Measurements from ENCODE around the gene GPC6.

GRCh38 chr13:94138831-94139230 lies 912.2 kb downstream of the GPC6 start:
- TF ChIP-seq CTCF (IDR thresholded peaks at IDR 0.05; ENCODE audit: insufficient read depth, low read length): no peak
- no peak for TF ChIP-seq REST (IDR thresholded peaks at IDR 0.05; ENCODE audit: insufficient replicate concordance, low read depth)
- no peak for TF ChIP-seq POLR2AphosphoS5 (IDR thresholded peaks at IDR 0.05; ENCODE audit: low read depth)
- no peak for TF ChIP-seq SPI1 (IDR thresholded peaks at IDR 0.05; ENCODE audit: borderline replicate concordance, low read depth)

Measured in HL-60 (cell line).